GM18870 (cell line): ENCODE measurements around the gene USP20.

Experiments
- ATAC-seq: cut with Tn5 transposase; IDR thresholded peaks from one replicate; pipeline ENCODE4 v1.9.1; 2021; ENCODE audit warnings: moderate library complexity; ENCODE audit not compliant: unreplicated experiment

Gene USP20

DNA sequence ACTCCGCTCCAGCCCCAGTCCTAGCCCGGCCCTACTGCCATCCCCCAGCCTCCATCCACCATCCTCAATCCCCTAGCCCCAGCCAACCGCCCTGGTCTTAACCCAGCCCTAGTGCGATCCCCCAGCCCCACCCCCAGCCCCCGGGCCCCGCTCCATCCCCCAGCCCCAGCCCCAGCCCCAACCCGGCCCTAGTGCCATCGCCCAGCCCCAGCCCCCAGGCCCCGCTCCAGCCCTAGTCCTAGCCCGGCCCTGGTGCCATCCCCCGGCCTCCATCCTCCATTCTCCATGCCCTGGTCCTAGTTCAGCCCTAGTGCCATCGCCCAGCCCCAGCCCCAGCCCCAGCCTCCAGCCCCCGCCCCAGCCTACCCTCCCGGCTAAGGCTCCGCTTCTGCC lies 11.7 kb upstream of the USP20 start:
- ATAC-seq = no peak

GRCh38 chr9:129823935-129824601 lies 11.2 kb upstream of the USP20 start, which contains the start of gene TOR1A:
TSS of gene TOR1A (minus strand) at chr9:129824136. CDS start at chr9:129824085, 51 bp downstream.
- ATAC-seq = peak; percentile 74

DNA sequence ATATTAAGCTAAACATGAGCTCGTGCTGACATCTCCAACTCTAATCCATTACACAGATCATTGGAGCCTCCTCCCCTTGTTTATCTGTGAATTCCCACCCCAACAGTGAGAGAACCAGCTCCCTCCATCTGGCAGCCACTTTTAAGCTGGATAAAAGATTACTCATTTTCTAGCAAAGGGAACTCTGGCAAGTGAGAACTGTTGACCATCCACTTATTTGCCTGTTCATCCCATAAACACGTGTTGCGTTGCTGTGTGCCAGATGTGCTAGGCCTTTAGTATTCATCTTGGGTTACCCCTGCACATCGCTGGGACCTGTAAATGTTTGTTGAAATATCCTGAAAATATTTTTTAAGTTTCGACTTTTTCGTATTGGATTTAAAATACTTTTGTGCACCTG lies 8.9 kb upstream of the USP20 start:
- ATAC-seq = no peak

DNA sequence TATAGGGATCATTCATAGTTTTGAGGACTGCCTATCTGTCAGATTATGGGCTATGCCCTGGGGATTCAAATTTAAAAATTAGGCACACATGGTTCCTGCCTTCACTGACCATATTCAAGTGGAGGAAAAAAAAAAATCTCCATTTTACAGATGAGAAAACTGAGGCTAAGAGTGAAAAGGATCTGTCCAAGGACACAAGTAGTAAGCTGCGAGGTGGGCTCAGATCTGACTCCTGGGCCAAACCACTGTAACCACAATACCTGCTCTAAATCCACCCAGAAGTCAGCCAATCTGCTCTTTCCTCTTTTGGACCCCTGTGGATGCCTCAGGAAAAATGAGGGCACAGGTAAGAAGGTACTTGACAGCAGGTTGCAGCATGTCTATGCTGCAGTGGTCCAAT lies 8.5 kb upstream of the USP20 start:
- no peak for ATAC-seq

GRCh38 chr9:129828051-129828450 lies 7.2 kb upstream of the USP20 start:
- ATAC-seq = no peak

DNA sequence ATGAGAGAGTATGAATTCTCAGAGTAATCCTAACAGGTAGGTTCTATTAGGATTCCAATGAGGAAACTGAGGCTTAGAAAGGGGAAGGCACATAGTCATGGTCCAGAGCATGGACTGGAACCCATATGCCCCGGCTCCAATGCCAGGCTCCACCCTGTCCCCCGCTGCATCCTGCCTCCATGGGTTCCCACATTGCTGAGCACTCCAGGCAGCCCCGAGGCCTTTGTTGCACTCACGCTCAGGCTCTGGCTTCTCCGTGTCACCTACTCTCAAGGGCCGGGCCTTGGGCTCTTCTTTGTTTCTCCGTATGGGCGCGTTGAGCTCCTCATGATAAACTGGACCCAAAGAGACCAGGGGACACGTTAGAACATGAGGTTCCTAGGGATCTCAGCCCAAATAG lies 6.3 kb upstream of the USP20 start:
- ATAC-seq = no peak

DNA sequence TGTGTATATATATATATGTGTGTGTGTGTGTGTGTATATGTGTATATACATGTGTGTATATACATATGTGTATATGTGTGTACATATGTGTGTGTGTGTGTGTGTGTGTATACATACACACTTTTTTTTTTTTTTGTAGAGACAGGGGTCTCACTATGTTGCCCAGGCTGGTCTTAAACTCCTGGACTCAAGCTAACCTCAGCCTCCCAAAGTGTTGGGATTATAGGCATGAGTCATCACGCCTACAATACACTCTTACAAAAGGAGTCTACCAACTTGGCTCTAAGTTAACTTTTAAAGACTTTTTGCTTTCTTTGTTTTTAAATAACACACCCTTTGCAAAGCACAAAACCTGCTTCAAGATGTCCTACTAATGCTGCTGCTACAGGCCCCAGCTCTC lies 2.3 kb upstream of the USP20 start:
- no peak for ATAC-seq

DNA sequence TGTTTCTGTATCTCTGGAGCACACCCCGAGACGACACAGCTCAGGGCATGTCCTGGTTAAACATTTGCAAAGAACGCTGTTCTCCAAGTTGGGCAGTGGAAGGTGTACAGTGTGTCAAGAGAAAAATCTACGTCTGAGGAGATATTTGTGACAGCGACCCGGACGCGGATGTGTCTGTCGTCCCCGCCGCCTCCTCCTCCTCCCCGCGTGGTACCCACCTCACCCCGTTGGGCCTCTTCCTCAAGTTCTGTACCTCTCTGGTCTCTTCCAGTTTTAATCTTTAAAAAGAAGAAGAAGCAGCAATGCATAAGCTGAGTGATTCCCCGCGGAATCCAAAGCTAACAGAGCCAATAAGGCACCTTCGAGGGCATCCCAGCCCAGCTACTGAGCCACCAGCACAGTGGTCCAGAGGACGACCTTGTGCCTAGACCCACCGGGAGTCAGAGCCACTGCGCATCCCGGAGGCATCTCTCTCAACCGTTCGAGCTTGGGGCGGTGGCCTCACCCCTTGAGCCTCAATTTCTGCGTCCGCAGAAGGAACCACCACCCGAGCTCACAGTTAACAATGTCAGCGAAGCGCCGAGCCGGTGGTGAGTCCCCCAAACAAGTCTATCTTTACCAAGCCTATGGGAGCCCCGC lies 650 bp upstream of the USP20 start:
- peak; percentile 26 for ATAC-seq

DNA sequence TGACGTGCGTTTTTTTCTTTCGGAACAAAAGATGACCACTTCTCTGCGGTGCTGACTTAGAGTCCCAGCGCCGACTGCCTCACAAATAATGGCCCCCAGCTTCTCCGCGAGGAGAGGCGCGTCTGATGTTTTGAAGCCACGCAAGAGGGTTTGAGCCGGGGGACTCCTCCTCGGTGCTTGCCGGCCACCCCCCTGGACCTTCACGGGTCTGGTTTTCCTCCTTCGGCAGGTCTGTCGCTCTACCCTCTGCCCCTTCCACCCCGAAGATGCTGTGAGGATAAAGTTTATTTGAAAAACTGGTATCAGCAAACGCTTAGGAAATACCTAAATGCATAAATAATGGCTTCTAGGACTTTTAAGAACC lies 584 bp downstream of the USP20 start:
- no peak for ATAC-seq

GRCh38 chr9:129836311-129837007 lies 1.2 kb downstream of the USP20 start:
- no peak for ATAC-seq

DNA sequence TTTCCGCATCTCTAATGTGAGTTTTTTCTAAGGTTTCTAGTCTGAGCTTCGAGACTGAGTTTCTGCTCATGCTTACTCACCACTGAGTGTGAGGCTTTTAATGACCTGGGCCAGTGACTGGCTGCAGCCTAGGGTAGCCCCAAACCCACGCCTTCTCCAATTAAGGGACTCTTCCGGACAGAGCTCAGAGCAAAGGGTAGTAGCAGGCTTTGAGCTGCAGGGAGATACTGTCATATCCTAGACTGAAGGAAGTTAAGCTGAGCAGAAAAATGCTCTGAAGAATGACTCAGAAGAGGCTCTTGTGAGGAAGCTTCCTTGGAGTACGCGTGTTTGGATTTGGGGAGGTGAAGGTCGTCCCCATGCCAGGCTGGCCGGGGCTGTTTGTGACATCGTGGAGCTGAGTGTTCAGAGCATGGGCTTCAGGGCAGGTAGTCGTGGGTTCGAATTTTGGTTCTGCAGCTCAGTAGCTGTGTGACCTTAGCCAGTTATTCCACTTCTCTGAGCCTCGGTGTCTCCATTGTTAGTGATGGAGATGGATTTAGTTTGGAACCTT lies 3.5 kb downstream of the USP20 start:
- ATAC-seq = no peak

DNA sequence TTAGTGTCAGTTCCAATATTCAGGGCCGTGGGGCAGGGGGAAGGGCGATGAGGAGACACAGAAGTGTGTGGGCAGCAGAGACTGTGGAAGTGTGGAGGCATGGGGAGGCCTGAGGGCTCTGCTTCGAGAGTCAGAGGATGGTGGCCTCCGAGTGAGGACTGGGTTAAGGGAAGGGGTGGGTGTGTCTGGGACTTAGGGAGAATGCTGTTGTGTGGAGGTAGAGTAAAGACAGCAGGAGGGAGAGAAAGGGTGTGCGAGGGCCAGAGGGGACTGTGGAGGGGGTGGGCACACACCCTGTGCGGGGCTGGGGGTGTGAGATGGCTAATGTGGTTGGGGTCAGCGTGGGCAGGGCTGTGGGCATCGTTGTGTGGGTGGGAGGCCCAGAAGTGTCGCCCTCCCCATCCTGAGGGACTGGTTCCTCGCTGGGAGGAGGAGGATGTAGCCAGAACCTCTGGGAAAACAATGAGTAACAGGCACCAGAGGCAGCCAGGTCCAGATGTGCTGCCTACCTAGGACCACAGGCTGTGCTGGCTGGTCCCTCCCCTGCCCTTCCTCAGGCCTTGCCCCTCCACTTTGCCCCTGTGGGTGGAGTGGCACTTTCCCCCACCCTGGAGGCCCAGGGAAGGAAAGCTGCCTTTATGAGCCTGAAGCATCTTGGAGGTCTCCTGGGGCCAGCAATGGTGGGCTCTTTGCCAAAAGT lies 4.2 kb downstream of the USP20 start:
- no peak for ATAC-seq

GRCh38 chr9:129840034-129840433 lies 4.8 kb downstream of the USP20 start:
- ATAC-seq = no peak

- no peak for ATAC-seq
Measured at GRCh38 chr9:129841071-129841470, 5.8 kb downstream of the USP20 start.

DNA sequence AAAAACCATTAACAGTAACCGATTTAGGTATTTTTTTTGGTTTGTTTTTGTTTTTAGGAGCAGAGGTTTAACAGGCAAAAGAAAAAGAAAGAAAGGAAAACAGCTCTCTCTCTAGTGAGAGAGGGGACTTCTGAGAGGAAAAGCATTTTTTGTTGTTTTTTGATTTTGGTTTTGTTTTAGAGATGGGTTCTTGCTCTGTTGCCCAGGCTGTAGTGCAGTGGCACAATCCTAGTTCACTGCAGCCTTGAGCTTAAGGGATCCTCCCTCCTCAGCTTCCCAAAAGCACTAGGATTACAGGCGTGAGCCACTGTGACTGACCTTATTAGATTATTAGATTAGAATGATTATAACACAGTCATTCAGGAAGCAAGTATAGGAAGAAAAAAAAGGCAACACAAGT lies 10.1 kb downstream of the USP20 start:
- no peak for ATAC-seq

DNA sequence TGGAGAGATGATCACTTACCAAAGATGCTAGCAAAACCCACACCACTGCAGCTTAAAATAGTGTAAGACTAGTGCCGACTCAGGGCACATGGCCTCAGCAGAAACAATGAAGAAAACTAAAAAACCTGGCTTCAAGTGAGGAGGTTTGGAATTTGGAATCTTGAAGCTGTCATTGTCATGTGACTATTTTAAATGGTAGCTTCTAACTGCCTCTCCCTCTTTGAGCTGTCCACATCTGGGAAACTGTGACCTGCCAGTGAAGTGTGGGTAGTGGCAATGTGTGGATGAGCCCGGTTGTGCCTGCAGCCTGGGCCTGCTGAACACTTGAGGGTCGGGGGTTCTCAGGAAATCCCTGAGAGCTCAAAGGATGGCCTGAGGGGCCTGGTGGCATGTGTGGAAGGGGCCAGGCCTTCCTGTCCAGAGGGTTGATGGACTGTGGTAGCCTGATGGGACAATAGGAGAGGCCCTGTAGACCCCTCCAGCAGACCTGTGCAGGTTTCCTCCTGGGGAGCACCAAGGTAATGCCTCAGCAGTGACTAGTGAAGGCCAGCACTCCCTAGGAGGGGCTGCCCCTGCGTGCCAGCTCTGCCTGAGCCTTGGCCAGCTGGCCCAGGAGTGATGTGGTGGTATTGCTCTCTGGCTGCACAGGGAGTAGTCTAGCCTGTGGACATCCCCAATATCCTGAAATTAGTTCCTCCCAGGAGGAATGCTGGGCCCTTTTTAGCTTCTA lies 13.6 kb downstream of the USP20 start:
- ATAC-seq = no peak

DNA sequence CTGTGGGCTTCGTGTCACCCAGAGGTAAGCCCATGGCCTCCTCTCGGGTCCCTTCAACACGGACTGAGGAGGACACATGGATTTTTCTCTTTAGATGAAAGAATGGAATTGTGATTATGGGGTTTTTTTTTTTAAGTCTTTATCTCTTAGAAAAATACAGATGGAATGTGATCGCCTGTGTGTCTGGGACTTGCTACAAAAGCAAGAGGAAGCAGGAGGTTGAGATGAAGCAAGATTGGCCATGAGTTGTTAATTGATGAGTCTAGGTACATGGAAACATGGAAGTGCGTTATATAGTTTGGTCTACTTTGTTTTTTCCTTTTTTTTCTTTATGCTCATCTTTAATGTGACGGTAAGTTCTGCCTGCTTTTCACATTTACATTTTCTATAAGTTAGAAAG lies 14.6 kb downstream of the USP20 start:
- ATAC-seq = no peak

GRCh38 chr9:129850821-129851550 lies 15.7 kb downstream of the USP20 start:
- ATAC-seq = no peak

- no peak for ATAC-seq
Measured at GRCh38 chr9:129851821-129852220, 16.6 kb downstream of the USP20 start.

DNA sequence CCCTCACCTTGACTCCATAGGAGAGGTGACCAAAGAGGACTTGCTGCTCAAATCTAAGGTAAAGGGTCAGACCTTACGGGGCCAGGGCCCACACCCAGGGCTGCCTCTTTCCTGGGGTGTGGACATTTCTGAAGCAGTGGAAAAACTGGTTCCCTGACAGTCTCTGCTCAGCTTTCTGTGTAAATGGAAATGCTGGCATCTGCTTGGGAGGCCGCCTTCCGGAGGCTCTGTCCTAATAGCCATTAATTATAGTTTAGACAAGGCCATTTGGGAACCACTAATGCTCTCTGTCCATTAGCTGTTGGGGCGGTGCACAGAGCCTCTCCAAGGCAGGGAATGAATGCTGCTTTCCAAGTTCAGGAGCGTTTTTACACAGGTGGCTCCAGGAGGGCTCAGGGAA lies 17.3 kb downstream of the USP20 start:
- no peak for ATAC-seq
